Activated CD8-positive, alpha-beta memory T cell treated with anti-CD3 and anti-CD28 coated beads for 24 hours (primary cell): ENCODE measurements around the gene MFNG.
A peak's percentile ranks its signal among the peaks of the same experiment; 100 is the strongest.

Source experiments
- DNase-seq: peaks from one replicate; pipeline ENCODE4 v3.0.0-alpha.2; 2020

The MFNG gene

DNA sequence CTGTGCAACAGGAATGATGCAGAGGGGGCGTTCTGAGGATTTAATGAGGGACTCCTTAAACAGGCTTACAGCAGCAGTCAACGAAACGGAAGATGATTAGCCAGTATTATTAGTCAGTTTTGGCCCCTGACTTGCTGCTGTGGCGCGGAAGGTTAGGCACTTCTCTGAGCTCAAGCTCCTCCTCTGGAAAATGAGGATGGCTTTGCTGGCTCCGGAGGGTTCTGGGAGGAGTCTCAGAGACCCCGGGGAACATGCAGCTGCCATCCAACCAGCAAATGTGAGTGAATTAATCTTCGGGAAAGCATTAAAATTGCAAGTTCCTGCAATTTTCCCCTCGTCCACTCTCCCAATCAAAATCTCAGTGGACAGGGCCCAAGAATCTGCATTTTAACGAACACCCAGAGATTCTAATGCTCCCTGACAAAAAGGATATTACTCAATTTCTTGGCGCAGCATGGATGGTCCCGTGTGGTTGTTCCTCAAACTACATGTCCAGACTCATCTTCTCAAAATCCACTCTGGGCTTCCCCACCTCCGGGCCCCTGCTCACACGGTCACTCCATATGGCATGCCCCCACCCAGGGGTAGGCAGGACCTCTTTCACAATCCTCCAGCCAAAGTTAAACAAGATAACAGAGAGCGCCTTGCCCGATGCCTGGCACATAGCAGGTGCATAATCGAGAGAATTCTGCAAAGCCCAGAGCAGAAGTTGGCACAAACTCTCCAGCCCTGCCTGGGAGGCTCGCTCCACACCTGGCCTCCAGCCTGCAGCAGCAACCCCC is 65.3 kb downstream of the MFNG start:
- no peak for DNase-seq

DNA sequence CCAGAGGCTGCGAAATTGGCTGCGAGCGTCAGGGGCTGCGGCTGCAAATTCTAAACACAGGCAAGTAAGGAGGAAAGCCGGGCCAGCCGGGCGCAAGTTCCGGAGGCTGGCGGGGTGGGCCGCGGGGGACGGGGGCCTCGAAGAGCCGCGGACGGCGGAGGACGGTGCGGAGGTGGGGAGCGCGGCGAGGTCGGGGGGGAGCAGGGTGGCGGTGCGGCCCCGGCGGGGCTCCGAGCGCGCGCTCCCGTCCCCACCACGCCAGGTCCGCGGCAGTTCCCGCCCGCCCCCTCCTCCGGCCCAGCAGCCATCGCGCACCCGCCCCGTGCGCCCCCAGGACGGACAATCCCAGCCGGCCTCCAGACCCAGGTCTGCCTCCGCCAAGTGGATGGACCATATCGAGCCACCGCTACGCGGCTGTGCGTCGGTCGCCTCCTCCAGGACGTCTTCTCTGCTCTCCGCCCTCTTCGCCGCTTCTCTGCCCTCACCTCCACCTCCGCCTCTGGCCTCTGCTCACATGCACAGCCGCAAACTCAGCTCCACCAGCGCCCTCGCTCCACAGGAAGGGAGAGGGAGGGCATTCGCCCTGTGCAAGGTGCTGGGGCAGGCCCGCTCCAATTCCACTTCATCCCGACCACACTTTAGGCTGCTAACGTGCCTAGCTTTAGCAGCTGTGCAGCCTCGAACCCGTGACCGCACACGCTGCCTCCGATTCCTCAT is 66.1 kb downstream of the MFNG start:
- DNase-seq, result peak; percentile 70

DNA sequence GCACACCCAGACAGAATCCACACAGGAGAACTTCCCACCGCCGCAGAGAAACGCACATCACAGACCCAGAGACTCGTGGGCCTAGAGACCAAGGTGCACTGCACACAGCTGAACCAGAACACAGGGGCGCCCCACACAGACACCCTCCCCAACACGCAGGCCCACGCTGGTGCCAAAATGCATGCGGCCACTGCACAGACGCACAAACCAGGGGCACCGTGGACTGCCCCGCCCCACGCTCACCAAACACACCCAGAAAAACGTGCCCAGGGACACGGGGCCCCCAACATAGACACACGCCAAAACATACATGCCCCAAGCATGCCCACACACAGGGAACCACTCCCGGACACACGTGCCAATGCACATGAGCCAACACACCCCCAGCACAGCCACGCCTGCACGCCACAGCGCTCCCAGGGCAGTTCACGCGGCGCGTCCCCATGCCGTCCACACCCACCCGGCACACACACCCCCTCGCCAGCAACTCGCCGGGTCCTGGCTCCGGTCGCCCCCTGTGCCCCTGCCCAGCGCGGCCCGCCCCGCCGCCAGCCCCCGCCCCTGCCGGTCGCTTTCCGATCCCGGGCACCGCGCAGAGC is 66.7 kb downstream of the MFNG start:
- no peak for DNase-seq
